Central memory CD4-positive, alpha-beta T cell (primary cell): Measurements from ENCODE around the gene CXXC5.
A peak's percentile ranks its signal among the peaks of the same experiment; 100 is the strongest.

Experiments
- DNase-seq: peaks from one replicate; pipeline ENCODE4 v3.0.0; 2022

The CXXC5 gene

GRCh38 chr5:139695178-139695573 lies 47.0 kb downstream of the CXXC5 start:
- DNase-seq: no peak

- no peak for DNase-seq
Observed at GRCh38 chr5:139696167-139696893, 48.2 kb downstream of the CXXC5 start.

DNA sequence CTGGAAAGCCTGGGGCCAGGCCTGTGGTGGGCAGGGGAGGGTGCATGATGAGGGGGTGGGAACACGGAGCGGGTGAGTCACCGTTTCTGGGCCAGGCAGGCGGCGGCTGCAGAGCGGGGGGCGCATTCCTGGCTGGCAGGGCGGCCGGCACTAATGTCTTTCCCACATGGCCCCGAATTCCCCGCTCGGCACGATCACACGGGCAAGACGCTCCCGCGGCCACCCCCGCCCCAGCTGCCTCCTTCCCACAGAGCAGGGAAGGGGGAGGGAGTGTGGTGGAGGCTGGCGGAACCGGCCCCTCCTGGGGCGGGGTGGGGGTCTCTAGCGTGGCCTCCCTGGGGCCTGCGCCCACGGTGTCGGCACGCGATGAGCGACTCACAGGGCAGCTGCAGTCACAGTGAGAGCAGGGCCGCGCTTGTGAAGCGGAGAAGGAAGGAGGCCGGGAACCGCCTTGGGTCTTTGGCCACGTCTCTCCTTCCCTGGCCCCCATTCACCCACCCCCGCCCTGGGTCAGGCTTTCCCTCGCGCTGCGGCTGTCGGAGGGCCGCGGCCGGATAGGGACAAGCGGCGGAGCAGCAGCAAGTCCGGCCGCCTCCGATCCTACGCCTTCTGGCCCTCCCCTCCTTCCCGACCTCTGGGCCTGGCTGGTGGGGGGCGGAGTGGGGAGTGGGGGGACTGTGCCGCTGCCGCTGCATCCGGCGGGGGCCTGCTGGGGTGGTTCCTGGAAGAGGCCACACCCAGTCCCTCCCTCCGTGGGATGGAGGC lies 48.9 kb downstream of the CXXC5 start:
- no peak for DNase-seq

GRCh38 chr5:139698490-139699146 lies 50.5 kb downstream of the CXXC5 start:
- DNase-seq: no peak

DNA sequence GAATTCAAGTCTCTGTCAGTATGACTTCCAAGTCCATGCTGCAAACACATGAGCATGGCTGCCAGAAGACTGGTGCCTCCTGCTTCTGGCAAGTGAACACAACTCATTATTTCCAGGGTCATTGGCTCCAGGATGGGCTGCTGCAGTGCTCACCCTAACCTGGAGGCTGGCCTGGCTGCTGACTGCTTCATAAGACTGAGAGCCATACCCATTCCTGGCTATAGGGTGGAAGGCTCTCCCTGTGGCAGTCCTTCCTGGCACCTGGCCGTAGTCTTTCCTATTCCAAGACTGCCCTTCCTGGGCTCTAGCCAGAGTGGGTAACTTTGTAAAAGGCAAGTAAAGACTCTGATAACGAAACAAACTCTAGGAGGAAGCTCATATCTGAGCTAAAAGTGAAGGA lies 51.2 kb downstream of the CXXC5 start:
- DNase-seq: no peak

DNA sequence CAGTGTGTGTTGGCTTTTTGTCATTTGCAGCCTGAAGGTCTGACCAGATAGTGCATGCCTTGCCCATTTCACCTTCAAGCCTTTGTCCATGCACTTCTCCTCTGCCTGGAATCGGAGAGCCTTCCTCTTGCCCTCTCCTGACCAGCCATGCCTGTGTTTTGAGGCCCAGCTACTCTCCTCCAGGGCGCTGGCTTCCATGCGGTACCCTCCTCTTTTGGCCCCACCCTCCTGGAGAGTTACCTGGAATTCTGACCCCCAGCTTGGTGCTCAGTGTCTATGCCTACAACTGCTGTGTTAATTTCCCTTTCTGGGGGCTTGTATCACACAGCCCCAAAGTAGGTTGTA lies 52.5 kb downstream of the CXXC5 start:
- DNase-seq: no peak

DNA sequence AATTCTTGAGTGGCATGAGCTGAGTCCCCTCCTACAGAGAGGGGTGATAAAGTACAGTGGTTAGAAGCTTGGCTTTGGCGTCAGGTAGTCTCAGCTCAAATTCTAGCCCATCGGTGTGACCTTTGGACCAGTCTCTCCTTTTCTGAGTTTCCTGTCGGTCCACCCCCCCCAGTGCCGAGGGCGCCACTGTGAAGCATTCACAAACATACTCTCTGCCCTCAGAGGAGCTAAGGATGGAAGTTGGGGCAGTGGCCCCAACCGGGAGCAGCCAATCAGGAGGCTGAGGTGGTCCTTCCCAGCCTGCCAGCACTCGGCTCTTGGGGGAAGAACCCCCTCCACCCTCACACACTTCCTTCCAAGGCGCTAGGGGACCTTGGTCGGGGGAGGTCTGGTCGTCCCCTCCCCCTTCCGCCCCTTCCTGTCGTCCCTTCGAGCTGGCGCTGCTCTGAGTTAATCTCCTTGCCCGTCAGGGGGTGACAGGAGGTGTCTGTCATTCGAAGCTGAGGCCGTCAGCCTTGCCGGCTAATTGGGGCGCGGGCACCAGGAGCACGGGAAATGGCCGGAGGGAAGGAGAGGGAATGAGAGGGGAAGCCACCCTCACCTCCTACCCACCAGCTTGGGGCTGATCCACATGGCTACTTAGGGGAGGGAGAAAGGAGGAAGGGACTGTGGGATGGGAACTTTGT lies 53.0 kb downstream of the CXXC5 start:
- no peak for DNase-seq

- no peak for DNase-seq
Observed at GRCh38 chr5:139702548-139702947, 54.4 kb downstream of the CXXC5 start.

GRCh38 chr5:139704748-139705147 lies 56.6 kb downstream of the CXXC5 start:
- no peak for DNase-seq

DNA sequence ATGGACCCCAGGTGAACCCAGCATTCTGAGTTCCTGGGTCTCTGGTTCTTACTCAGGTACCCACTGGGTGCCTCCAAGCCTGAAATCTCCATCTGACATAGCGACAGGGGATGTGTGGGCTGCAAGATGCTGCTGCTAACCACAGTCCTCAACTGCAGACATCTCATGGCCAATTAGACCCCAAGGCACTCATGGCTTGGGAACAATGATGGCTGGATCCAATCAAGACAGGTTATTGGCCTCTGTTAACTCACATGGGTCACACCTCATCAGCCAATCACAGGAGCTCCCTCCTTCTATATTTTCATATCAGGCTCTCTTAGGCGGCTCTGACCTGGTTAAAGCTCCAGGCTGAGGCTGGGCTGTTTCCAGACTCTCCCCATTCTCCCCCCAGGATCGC lies 57.0 kb downstream of the CXXC5 start:
- no peak for DNase-seq

DNA sequence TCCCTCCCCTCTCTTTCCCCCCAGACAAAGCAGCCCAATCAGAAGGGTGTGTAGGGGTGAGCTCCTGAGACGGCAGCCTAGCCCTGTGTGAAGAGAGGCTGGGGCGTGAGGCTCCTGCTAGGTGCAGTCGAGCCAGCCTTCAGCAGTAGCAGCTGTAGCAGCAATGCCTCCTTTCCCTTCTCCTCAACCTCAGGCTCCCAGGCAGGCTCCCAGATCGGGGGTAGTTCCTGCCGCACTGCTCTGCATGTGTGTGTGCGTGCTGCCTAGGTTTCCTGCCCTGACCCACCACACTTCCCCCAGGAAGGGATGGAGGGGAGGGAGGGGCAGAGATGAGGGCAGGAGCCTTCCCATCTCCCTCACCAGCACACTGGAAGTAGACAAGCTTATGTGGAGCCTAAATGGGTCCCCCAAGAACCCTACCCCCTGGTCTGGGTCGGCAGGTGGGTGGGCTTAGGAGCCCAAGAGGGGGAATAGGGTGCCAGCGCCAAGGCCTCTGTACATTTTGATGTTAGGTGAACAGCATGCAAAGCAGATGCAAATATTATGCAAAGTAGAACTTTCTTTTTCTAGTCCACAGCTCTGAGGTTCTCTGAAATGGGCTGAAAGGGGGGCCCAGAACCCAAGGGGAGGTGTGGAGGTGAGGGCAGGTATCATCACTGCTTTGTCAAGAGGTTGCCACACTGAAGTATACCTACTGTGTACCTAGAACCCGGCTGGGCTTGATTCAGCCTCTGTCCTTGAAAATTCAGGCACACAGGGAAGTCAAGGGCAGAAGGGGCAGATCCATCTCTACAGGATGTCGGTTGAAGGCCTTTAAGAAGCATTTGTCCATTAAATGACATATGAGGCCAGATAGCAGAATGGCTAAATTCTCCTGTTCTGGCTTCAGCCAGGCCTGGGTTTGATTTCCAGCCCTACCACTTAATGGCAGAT lies 57.8 kb downstream of the CXXC5 start:
- no peak for DNase-seq

DNA sequence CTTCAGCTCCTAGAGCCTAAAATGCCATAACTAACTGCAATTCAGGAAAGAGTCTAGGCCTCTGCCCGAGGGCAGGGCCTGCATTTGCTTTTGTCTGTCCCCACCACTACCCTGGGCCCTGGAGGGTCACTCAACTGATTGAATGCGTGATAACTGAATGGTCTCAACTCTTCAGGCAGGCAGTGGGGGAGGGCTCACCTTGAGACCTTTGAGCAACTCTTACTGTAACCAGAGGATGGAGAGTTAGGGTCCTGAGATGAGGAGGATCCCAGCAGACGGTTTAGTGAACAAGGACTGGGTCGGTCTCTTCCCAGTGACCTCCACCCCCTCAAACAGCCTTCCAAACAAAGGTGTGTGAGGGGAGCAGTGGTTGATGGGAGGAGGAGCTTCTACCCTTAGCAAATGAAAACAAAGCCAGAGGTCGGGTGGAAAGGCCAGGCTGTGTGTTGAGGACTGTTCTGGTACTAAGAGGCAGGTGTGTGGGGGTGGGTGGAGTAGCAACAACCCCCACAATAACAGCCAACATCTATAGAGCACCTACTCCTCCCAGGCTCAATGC lies 59.4 kb downstream of the CXXC5 start:
- DNase-seq: no peak

DNA sequence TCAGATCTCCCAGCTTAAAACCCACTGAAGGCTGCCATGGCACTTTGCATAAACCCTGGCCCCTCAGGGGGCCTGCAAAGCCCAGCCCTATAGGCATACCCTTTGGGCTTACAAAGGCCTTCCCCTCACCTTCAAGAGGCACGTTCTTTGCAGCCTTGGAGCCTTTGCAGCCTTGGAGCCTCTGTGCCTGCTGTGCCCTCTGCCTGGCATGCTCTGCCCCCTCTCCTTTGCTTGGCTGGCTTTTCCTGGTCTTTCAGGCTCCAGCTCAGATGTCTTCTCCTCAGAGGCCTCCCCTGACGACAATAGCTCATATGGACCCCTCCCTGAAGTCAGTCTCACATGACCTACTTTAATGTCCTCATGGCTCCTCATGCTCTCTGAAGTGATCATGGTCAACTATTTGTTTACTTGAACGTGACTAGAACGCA lies 60.3 kb downstream of the CXXC5 start:
- DNase-seq: no peak

DNA sequence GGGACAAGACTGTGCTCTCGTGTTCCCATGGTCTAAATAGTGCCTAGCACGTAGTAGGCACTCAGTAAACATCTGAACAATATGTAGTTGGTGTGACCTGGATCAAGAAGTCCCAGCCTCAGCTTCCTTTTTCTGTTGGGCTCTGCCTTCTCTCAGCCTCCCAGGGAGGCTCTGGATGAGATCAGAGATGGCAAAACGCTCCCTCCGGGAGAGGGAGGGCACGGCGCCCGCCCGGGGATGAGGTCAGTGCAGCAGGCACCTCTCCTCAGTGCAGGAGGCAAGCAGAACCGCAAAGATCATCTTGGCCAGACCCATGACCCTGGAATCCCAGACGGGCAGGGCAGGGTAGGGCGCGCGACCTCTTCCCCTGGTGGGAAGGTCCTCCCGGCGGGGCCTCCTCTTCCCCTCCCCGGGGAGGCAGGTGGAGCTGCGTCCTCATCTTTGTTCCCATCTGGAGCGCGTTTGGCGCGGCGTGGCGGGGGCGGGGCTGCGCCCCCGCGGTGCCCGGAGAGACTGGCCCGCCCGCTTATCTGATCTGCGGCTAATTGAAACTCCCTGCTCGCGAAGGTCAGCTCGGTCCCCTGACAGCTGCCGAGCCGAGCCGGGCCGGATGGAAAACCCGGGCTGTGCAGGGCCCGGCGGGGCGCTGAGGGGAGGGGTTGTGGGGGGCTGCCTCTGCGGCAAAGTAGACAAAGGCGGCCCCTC lies 60.9 kb downstream of the CXXC5 start:
- DNase-seq: no peak

DNA sequence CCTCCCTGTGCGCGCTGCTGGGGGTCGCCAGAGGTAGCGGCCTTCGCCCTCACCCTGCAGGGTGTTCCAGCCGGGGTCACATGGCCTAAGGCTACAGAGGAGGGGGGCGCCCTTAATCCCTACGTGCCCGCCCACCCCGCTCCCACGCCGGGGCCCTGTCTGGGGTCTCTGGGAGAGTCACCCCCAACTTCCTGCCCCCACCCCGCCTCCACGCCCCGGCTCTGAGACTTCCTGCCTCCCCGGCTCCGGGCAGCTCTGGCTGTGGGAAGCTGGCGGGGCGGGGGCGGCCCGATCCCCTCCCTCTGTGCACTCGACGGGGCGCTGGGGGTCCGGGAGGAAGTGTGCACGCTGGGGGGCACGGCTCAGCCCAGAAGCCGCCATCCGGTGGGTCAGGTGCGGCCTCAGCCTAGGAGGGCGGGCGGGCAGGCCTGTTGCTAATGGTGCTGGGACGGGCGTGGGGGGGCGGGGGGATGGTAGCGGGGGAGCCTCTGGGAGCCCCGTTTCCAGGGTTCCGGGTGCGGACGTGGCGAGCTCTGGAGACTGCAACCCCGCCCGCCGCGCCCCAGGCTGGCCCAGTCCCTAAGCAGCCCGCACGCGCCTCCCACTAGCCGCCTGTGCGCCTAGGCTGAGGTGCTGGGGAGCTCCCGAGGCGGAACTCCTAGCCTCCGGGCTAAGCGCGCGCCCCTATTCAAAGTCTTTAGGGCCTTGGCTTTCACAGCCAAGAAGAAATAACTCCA lies 61.6 kb downstream of the CXXC5 start:
- peak; percentile 20 for DNase-seq

- peak; percentile 74 for DNase-seq
Observed at GRCh38 chr5:139710319-139711066, 62.3 kb downstream of the CXXC5 start.

GRCh38 chr5:139711067-139711905 lies 63.1 kb downstream of the CXXC5 start:
- DNase-seq: peak; percentile 55

DNA sequence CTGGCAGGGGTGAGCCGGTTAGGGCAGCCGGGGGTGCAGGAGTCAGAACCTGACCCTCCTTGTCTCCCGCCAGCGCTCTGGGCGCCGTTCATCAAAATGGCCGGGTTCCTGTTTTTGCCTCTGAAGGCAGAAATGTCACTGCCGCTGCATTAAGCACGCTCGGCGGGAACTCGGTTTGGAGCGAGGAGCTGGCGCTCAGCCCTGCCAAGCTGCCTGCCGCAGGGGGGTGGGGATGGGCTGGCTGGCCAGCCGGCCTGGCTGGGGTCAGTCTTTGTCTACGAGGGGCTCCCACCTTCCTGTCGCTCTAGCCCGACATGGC lies 63.7 kb downstream of the CXXC5 start:
- no peak for DNase-seq

GRCh38 chr5:139712412-139712811 lies 64.3 kb downstream of the CXXC5 start:
- no peak for DNase-seq
